Measurements from ENCODE around the gene DNAJB7. TPM values are rescaled to one million over a fixed set of nuclear protein-coding genes. Genes with fewer than 3 reads are reported as not detected.
"Not testable (repeated sequence)": the region's sequence is repeated elsewhere in the genome, so short reads cannot be mapped to it uniquely, and the experiment has no call there.

DNAJB7 gene
- total RNA-seq, 5 donors from 2014 or later (not counting 1 experiment from before 2014, with no cell fraction given), result not detected

GRCh38 chr22:40838486-40838885 lies 23.4 kb downstream of the DNAJB7 start:
- no peaks in the 10 kb centered on the region for H3K9me3 Mint-ChIP-seq
- Histone ChIP-seq H3K9me3 (no peaks in the 10 kb centered on the region), H3K27ac (ENCODE audit: low read length) (no peak overlapping the region), H3K36me3 (ENCODE audit: control insufficient read depth in 2 of 2, extremely low read depth in 1 of 2, insufficient read depth in 1 of 2, low read length in 1 of 2) (peaks cover 19 to 60% of the 10 kb centered on the region in 2 donors), H3K4me1 (ENCODE audit: control insufficient read depth in 1 of 2, extremely low read depth in 1 of 2, insufficient read depth in 2 of 2, low read length in 2 of 2) (no peaks in the 10 kb centered on the region), H3K27me3 (replicated peaks in 1 of 2; ENCODE audit: control insufficient read depth in 2 of 2, extremely low read depth in 1 of 2, insufficient read depth in 2 of 2, low read length in 1 of 2) (no peaks in the 10 kb centered on the region), H3K4me3 (ENCODE audit: control insufficient read depth in 1 of 2, extremely low read depth in 1 of 2, low read length in 1 of 2) (no peak overlapping the region)
- CTCF ChIA-PET, result no interaction called here
- H3K36me3 Mint-ChIP-seq, result peaks cover 62% of the 10 kb centered on the region
- H3K27me3 Mint-ChIP-seq, result no peaks in the 10 kb centered on the region
- H3K27ac Mint-ChIP-seq, result no peak overlapping the region
- POLR2A ChIA-PET, result no interaction called here
- no peak for DNase-seq
- H3K4me1 Mint-ChIP-seq, result peaks cover 11 to 18% (median 17%) of the 10 kb centered on the region in 3 donors
- no peak overlapping the region for H3K4me3 Mint-ChIP-seq
- no peak for ATAC-seq (replicated peaks in 1 of 4)
- no CpG with 5 or more reads among the region's 3 CpGs for WGBS (ENCODE audit: insufficient coverage)

- H3K4me3 Mint-ChIP-seq, result no peak overlapping the region
- WGBS (ENCODE audit: insufficient coverage), result 92% methylated on average over 2 of the region's 3 CpGs
- H3K36me3 Mint-ChIP-seq, result peaks cover 55% of the 10 kb centered on the region
- H3K36me3 ChIP-seq (ENCODE audit: control insufficient read depth in 2 of 2, extremely low read depth in 1 of 2, insufficient read depth in 1 of 2, low read length in 1 of 2), result peaks cover 8 to 62% of the 10 kb centered on the region in 2 donors
- DNase-seq, result no peak
- H3K4me1 ChIP-seq (ENCODE audit: control insufficient read depth in 1 of 2, extremely low read depth in 1 of 2, insufficient read depth in 2 of 2, low read length in 2 of 2), result no peaks in the 10 kb centered on the region
- no peak for ATAC-seq (replicated peaks in 1 of 4)
- H3K27me3 ChIP-seq (replicated peaks in 1 of 2; ENCODE audit: control insufficient read depth in 2 of 2, extremely low read depth in 1 of 2, insufficient read depth in 2 of 2, low read length in 1 of 2), result no peaks in the 10 kb centered on the region
- no peak overlapping the region for H3K4me3 ChIP-seq (ENCODE audit: control insufficient read depth in 1 of 2, extremely low read depth in 1 of 2, low read length in 1 of 2)
- H3K27ac ChIP-seq (ENCODE audit: low read length), result no peak overlapping the region
- H3K9me3 ChIP-seq, result no peaks in the 10 kb centered on the region
- peak overlapping the region in 1 of 2 donors; percentile 11 for H3K27ac Mint-ChIP-seq
- H3K9me3 Mint-ChIP-seq, result no peaks in the 10 kb centered on the region
- no peaks in the 10 kb centered on the region for H3K27me3 Mint-ChIP-seq
- peaks cover 5 to 12% (median 7%) of the 10 kb centered on the region in 3 donors for H3K4me1 Mint-ChIP-seq
- ChIA-PET CTCF (interaction anchor here in 1 of 2 donors (0.6 to 1.1 kb wide), 2 partner anchors 18 to 398 kb away, joined by 3 read pairs; no protein-coding TSS in a partner anchor), POLR2A (no interaction called here)
Measured at GRCh38 chr22:40834619-40835018, 27.3 kb downstream of the DNAJB7 start.

- Histone ChIP-seq H3K4me3 (ENCODE audit: control insufficient read depth in 1 of 2, extremely low read depth in 1 of 2, low read length in 1 of 2) (no peak overlapping the region), H3K27ac (ENCODE audit: low read length) (no peak overlapping the region), H3K36me3 (ENCODE audit: control insufficient read depth in 2 of 2, extremely low read depth in 1 of 2, insufficient read depth in 1 of 2, low read length in 1 of 2) (peaks cover 0 to 59% of the 10 kb centered on the region in 2 donors), H3K27me3 (replicated peaks in 1 of 2; ENCODE audit: control insufficient read depth in 2 of 2, extremely low read depth in 1 of 2, insufficient read depth in 2 of 2, low read length in 1 of 2) (no peaks in the 10 kb centered on the region), H3K4me1 (ENCODE audit: control insufficient read depth in 1 of 2, extremely low read depth in 1 of 2, insufficient read depth in 2 of 2, low read length in 2 of 2) (no peaks in the 10 kb centered on the region), H3K9me3 (no peaks in the 10 kb centered on the region)
- POLR2A ChIA-PET, result interaction anchor here in 1 of 2 donors (0.6 kb wide), 1 partner anchor 1012 kb away, joined by 5 read pairs; no protein-coding TSS in a partner anchor
- CTCF ChIA-PET, result no interaction called here
- ATAC-seq (replicated peaks in 1 of 4) (no peak), DNase-seq (no peak)
- H3K27ac Mint-ChIP-seq, result no peak overlapping the region
- H3K9me3 Mint-ChIP-seq, result no peaks in the 10 kb centered on the region
- no peaks in the 10 kb centered on the region for H3K27me3 Mint-ChIP-seq
- H3K4me3 Mint-ChIP-seq, result no peak overlapping the region
- H3K4me1 Mint-ChIP-seq, result no peaks in the 10 kb centered on the region
- peaks cover 48% of the 10 kb centered on the region for H3K36me3 Mint-ChIP-seq
- 92% methylated on average over 4 of the region's 6 CpGs for WGBS (ENCODE audit: insufficient coverage)
Measured at GRCh38 chr22:40829131-40829530, 32.8 kb downstream of the DNAJB7 start.

- H3K9me3 Mint-ChIP-seq, result no peaks in the 10 kb centered on the region
- WGBS (ENCODE audit: insufficient coverage), result no CpG with 5 or more reads among the region's 7 CpGs
- ATAC-seq (replicated peaks in 1 of 4), result no peak
- H3K27ac Mint-ChIP-seq, result peak overlapping the region in 1 of 2 donors; percentile 19
- ChIA-PET POLR2A (interaction anchor here (0.6 kb wide), 2 partner anchors 45 to 205 kb away, joined by 4 to 5 read pairs; no protein-coding TSS in a partner anchor), CTCF (no interaction called here)
- Histone ChIP-seq H3K4me3 (ENCODE audit: control insufficient read depth in 1 of 2, extremely low read depth in 1 of 2, low read length in 1 of 2) (no peak overlapping the region), H3K27me3 (replicated peaks in 1 of 2; ENCODE audit: control insufficient read depth in 2 of 2, extremely low read depth in 1 of 2, insufficient read depth in 2 of 2, low read length in 1 of 2) (no peaks in the 10 kb centered on the region), H3K27ac (ENCODE audit: low read length) (no peak overlapping the region), H3K4me1 (ENCODE audit: control insufficient read depth in 1 of 2, extremely low read depth in 1 of 2, insufficient read depth in 2 of 2, low read length in 2 of 2) (no peaks in the 10 kb centered on the region), H3K36me3 (ENCODE audit: control insufficient read depth in 2 of 2, extremely low read depth in 1 of 2, insufficient read depth in 1 of 2, low read length in 1 of 2) (peaks cover 0 to 50% of the 10 kb centered on the region in 2 donors), H3K9me3 (no peaks in the 10 kb centered on the region)
- no peak overlapping the region for H3K4me3 Mint-ChIP-seq
- peaks cover 46% of the 10 kb centered on the region for H3K36me3 Mint-ChIP-seq
- H3K27me3 Mint-ChIP-seq, result no peaks in the 10 kb centered on the region
- H3K4me1 Mint-ChIP-seq, result no peaks in the 10 kb centered on the region
- DNase-seq, result no peak
Measured at GRCh38 chr22:40826984-40827741, 34.8 kb downstream of the DNAJB7 start.

- 100% methylated on average over 1 of the region's 2 CpGs for WGBS (ENCODE audit: insufficient coverage)
- H3K27me3 Mint-ChIP-seq; POLR2A ChIA-PET; H3K4me3 Mint-ChIP-seq; ATAC-seq (replicated peaks in 1 of 4); H3K4me3 ChIP-seq (ENCODE audit: control insufficient read depth in 1 of 2, extremely low read depth in 1 of 2, low read length in 1 of 2); H3K9me3 ChIP-seq; H3K4me1 ChIP-seq (ENCODE audit: control insufficient read depth in 1 of 2, extremely low read depth in 1 of 2, insufficient read depth in 2 of 2, low read length in 2 of 2); H3K4me1 Mint-ChIP-seq; CTCF ChIA-PET; H3K27ac Mint-ChIP-seq; H3K9me3 Mint-ChIP-seq; DNase-seq; H3K27ac ChIP-seq (ENCODE audit: low read length); H3K27me3 ChIP-seq (replicated peaks in 1 of 2; ENCODE audit: control insufficient read depth in 2 of 2, extremely low read depth in 1 of 2, insufficient read depth in 2 of 2, low read length in 1 of 2): not testable (repeated sequence)
- H3K36me3 ChIP-seq (ENCODE audit: control insufficient read depth in 2 of 2, extremely low read depth in 1 of 2, insufficient read depth in 1 of 2, low read length in 1 of 2), result peaks cover 0 to 44% of the 10 kb centered on the region in 2 donors
- H3K36me3 Mint-ChIP-seq, result peaks cover 41% of the 10 kb centered on the region
Measured at GRCh38 chr22:40826292-40826691, 35.6 kb downstream of the DNAJB7 start.

GRCh38 chr22:40823426-40823825 lies 38.5 kb downstream of the DNAJB7 start:
- ChIA-PET CTCF (interaction anchor here in 1 of 2 donors (0.7 kb wide), 1 partner anchor 525 kb away, joined by 13 read pairs; no protein-coding TSS in a partner anchor), POLR2A (no interaction called here)
- Mint-ChIP-seq H3K27ac (peak overlapping the region in 1 of 2 donors; percentile 27), H3K4me1 (peaks cover 5 to 13% (median 13%) of the 10 kb centered on the region in 3 donors), H3K4me3 (no peak overlapping the region), H3K9me3 (no peaks in the 10 kb centered on the region), H3K36me3 (peaks cover 27% of the 10 kb centered on the region), H3K27me3 (no peaks in the 10 kb centered on the region)
- H3K9me3 ChIP-seq, result no peaks in the 10 kb centered on the region
- no peaks in the 10 kb centered on the region for H3K27me3 ChIP-seq (replicated peaks in 1 of 2; ENCODE audit: control insufficient read depth in 2 of 2, extremely low read depth in 1 of 2, insufficient read depth in 2 of 2, low read length in 1 of 2)
- H3K4me1 ChIP-seq (ENCODE audit: control insufficient read depth in 1 of 2, extremely low read depth in 1 of 2, insufficient read depth in 2 of 2, low read length in 2 of 2), result peaks cover 7 to 10% of the 10 kb centered on the region in 2 experiments
- no peak overlapping the region for H3K27ac ChIP-seq (ENCODE audit: low read length)
- WGBS (ENCODE audit: insufficient coverage), result no CpG with 5 or more reads among the region's 1 CpG
- no peak overlapping the region for H3K4me3 ChIP-seq (ENCODE audit: control insufficient read depth in 1 of 2, extremely low read depth in 1 of 2, low read length in 1 of 2)
- ATAC-seq (replicated peaks in 1 of 4) (no peak), DNase-seq (no peak)
- peaks cover 0 to 22% of the 10 kb centered on the region in 2 donors for H3K36me3 ChIP-seq (ENCODE audit: control insufficient read depth in 2 of 2, extremely low read depth in 1 of 2, insufficient read depth in 1 of 2, low read length in 1 of 2)

Data from T-cell (primary cell).